GM19324 (cell line): Measurements from ENCODE around the gene DPP8.
"Not testable (repeated sequence)": the region's sequence is repeated elsewhere in the genome, so short reads cannot be mapped to it uniquely, and the experiment has no call there.

ENCODE experiments used
- ATAC-seq: cut with Tn5 transposase; IDR thresholded peaks from one replicate; pipeline ENCODE4 v1.9.1; 2021; ENCODE audit warnings: mild to moderate bottlenecking, moderate library complexity; ENCODE audit not compliant: unreplicated experiment, low FRiP score

The DPP8 gene

DNA sequence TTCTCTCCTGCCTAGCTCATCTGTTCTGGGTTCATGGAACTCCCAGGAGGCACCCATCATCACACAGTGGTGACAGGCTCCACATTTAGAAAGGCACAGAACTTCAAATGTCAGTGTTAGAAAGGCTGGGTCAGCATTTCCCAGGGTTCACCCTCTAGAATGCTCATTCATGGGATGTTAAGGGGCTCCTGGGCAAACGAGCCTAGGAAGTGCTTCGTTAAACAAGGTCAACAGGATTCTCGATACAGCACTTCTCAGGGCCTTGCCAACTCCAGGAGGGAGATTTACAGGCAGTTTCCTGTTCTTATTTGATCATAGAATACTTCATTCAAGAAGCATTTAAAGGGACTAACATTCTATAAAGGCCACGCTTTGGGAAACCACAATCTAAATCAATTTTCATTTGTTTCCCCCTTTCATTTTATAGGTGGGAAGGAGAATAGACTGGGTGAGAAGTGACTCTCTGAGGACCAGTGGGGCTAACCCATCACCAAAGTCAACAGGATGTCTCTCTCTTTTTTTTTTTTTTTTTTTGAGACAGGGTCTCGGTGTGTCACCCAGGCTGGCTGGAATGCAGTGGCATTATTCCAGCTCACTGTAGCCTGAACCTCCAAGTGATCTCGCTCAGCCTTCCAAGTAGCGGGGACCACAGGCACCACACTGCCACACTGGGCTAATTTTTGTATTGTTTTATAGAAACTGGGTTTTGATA lies 109.0 kb downstream of the DPP8 start:
- no peak for ATAC-seq

DNA sequence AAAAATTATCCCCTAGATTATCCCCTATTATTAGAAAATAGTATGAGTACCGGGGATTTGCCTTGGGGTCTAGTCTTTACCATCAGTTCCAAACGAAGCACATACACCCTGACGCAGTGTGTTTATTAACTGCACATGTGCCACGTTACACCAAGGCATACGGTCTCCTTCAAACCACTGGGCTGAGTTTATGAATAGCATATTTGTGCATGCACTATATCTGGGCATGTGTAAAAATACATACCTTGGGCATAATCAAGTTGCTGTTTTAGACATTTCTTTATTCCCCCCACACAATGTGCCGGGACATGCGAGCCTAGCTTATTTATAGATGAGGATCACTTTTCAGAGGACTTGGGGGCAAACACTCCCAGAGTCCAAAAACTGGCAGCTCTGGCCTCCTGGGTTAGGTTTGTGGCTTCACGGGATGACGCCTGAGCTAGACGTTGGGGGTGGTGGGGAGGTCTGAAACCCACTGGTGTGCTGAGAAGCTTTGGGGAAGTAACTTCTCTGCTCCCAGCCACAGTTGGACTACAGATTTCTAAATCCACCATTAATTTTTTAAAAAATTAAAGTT lies 111.0 kb downstream of the DPP8 start:
- ATAC-seq, result no peak

- no peak for ATAC-seq
Measured at GRCh38 chr15:65405791-65406423, 111.6 kb downstream of the DPP8 start.

- no peak for ATAC-seq
Measured at GRCh38 chr15:65404186-65404872, 113.2 kb downstream of the DPP8 start.

DNA sequence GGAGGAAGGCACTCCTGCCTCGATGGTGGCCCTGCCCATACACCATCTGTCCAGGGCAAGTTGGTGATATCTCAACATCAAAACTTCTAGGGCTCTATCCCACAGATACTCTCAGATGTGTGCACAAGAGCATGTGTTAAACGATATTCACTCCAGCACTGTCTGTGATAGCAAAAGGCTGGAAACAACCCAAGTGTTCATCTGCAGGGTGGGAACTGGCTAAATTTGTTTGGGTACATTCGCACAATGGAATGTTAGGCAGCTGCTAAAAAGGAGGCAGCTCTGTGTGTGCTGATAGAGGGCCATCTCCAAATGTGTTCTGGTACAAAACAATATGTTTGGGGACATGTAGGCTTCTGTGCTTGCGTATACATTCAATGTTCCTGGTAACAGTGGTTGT lies 114.5 kb downstream of the DPP8 start:
- no peak for ATAC-seq

GRCh38 chr15:65401611-65402240 lies 115.8 kb downstream of the DPP8 start:
- ATAC-seq, result no peak

DNA sequence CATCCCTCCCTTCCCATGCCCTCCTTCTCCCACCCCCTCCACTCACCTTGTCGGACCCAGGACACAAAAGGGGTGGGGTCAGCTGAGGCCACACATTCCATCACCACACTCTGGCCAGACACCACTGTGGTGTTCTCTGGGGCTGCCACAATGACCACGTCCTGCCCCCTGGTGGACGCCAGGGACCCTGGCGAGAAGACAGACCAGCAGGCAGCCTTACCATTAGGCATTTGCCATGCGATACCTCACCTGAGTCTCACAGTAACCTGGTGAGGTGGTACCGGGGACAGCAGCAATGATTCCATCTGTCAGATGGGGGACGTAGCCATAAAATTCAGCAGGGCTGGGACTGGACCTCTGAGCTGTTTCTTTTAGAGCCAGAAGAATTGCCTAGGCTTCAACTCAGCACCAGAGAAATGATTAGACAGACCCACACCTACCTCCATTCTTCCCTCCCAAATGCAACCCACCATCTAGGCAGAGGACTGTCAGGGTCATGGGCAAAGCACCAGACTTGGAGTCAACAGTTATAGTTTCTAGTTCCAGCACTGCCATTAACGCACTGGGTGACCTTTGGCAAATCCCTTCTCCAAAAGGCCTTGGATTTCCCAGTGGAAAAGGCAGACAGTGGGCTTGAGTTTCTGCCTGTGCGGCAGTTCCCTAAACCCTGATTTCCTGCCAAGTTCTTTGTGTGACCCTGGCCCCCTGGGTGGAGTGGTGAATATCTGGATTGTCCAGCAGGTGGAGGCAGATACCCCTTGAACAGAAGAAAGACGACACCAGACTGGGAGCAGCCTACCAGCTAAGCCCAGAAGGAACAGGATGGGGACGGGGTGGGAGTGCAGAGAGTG lies 116.5 kb downstream of the DPP8 start:
- ATAC-seq, result no peak

- ATAC-seq, result no peak
Measured at GRCh38 chr15:65399997-65400396, 117.5 kb downstream of the DPP8 start.

- no peak for ATAC-seq
Measured at GRCh38 chr15:65399001-65399706, 118.3 kb downstream of the DPP8 start.

- ATAC-seq, result not testable (repeated sequence)
Measured at GRCh38 chr15:65398486-65398885, 119.0 kb downstream of the DPP8 start.

DNA sequence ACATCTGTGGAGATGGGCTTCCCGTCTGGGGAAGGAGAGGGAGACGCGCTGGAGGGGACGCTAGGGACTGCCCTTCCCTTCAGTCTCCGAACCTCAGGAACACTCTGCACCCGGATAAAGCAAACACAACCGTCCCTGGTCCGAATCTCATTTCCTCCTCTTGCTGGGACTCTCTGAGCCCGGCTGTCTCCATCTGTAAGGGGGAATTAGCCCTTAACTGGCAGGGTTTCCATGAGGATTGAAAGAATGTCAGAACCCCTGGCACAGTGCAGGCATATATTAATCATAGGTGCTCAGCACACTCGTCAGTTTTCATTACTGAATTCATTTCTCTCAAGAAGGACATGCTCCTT lies 120.5 kb downstream of the DPP8 start:
- ATAC-seq, result no peak

GRCh38 chr15:65396283-65396964 lies 121.1 kb downstream of the DPP8 start:
- no peak for ATAC-seq

GRCh38 chr15:65395567-65396202 lies 121.8 kb downstream of the DPP8 start:
- ATAC-seq, result no peak

GRCh38 chr15:65394936-65395335 lies 122.6 kb downstream of the DPP8 start:
- ATAC-seq, result no peak

GRCh38 chr15:65394280-65394789 lies 123.2 kb downstream of the DPP8 start:
- ATAC-seq, result no peak

DNA sequence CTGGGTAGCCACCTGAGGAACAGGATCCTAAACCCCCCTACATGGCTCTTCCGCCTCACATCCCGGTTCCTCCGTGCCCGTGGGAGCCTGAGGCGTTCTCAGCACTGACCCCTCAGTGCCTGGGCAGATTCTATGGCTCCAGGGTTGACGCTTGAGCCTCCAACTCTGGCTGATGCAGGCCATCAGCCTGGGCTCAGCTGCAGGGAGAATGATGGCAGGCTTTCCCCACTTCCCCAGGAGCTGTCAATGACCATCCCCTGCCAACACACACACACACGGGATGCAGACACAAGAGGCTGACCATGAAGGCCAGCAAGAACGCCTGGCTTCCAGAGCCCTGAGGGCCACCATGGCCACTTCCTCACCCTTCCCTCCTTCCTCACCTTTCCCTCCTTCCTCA lies 123.9 kb downstream of the DPP8 start:
- ATAC-seq, result no peak

DNA sequence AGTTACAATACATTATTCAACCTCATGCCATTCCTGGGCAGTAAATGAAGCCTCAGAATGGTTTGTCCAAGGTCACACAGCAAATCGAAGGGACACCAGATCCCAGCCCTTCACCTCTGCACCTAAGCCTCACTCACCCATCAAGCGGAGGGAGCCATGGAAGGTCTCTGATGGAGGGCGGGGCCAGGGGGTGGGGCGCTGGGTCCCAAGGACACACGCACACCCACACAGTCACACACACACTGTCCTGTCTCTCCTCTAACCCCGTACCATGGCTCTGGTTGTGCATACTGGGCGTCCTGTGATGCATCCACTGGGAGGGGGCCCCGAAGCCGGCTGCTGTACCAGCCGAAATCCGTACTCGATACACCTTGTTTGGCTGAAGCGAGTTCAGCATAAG lies 124.4 kb downstream of the DPP8 start:
- ATAC-seq, result no peak
